ENCODE results near the gene TBC1D10A. TPM values are rescaled to one million over a fixed set of nuclear protein-coding genes. Genes with fewer than 3 reads are reported as not detected.
A peak's percentile ranks its signal among the peaks of the same experiment; 100 is the strongest.

TBC1D10A gene
- total and polyA plus RNA-seq, 5 experiments from 2014 or later = 56.7 to 83.4 (median 66.7) TPM

GRCh38 chr22:30280505-30280904, 46.2 kb downstream of the TBC1D10A start:
- Mint-ChIP-seq H3K27me3 (peaks cover 0 to 2% (median 0%) of the 10 kb centered on the region in 5 donors), H3K9me3 (no peaks in the 10 kb centered on the region), H3K4me3 (no peak overlapping the region), H3K4me1 (peaks cover 18 to 47% (median 45%) of the 10 kb centered on the region in 4 donors), H3K36me3 (peaks cover 0 to 11% (median 3%) of the 10 kb centered on the region in 3 donors), H3K27ac (peak overlapping the region in 1 of 10 donors; percentile 60)
- POLR2A ChIA-PET = interaction anchor here (0.9 kb wide), 1 partner anchor 16 kb away, joined by 4 read pairs; no protein-coding TSS in a partner anchor
- no peak for ATAC-seq
- DNase-seq = no peak

- H3K4me1 Mint-ChIP-seq = peaks cover 21 to 51% (median 49%) of the 10 kb centered on the region in 4 donors
- H3K4me3 Mint-ChIP-seq = no peak overlapping the region
Measured at GRCh38 chr22:30279932-30280331, 46.8 kb downstream of the TBC1D10A start.

GRCh38 chr22:30279046-30279788, 47.5 kb downstream of the TBC1D10A start:
- ATAC-seq (no peak), DNase-seq (no peak)
- H3K36me3 Mint-ChIP-seq = peaks cover 0 to 1% (median 0%) of the 10 kb centered on the region in 3 donors
- H3K9me3 Mint-ChIP-seq = no peaks in the 10 kb centered on the region
- H3K27me3 Mint-ChIP-seq = peaks cover 0 to 2% (median 0%) of the 10 kb centered on the region in 5 donors
- POLR2A ChIA-PET = no interaction called here
- H3K27ac Mint-ChIP-seq = peak overlapping the region in 3 of 10 donors; percentile 10 to 53 (median 27)
- H3K4me3 Mint-ChIP-seq = peak overlapping the region in 1 of 10 donors; percentile 36
- H3K4me1 Mint-ChIP-seq = peaks cover 24 to 57% (median 51%) of the 10 kb centered on the region in 4 donors

More at GRCh38 chr22:30279932-30280331, 46.8 kb downstream of the TBC1D10A start:
- Mint-ChIP-seq H3K9me3 (no peaks in the 10 kb centered on the region), H3K27ac (no peak overlapping the region), H3K27me3 (peaks cover 0 to 2% (median 0%) of the 10 kb centered on the region in 5 donors), H3K36me3 (peaks cover 0 to 7% (median 3%) of the 10 kb centered on the region in 3 donors)
- ATAC-seq = no peak
- POLR2A ChIA-PET = interaction anchor here (0.6 to 0.9 kb wide), 2 partner anchors 10 to 15 kb away, joined by 3 to 4 read pairs; no protein-coding TSS in a partner anchor
- no peak for DNase-seq

GRCh38 chr22:30277547-30278344, 49.0 kb downstream of the TBC1D10A start:
- ATAC-seq (no peak), DNase-seq (no peak)
- peaks cover 0 to 2% (median 0%) of the 10 kb centered on the region in 3 donors for H3K36me3 Mint-ChIP-seq
- H3K27ac Mint-ChIP-seq = peak overlapping the region in 3 of 10 donors; percentile 34 to 81 (median 80)
- POLR2A ChIA-PET = interaction anchor here (0.7 to 1.0 kb wide), 3 partner anchors 11 to 66 kb away, joined by 3 to 5 read pairs (median 3); partner anchors contain the start of gene CASTOR1
- H3K27me3 Mint-ChIP-seq = peaks cover 0 to 2% (median 0%) of the 10 kb centered on the region in 5 donors
- H3K9me3 Mint-ChIP-seq = no peaks in the 10 kb centered on the region
- H3K4me3 Mint-ChIP-seq = no peak overlapping the region
- H3K4me1 Mint-ChIP-seq = peaks cover 26 to 63% (median 58%) of the 10 kb centered on the region in 4 donors

- POLR2A ChIA-PET = interaction anchor here (0.9 to 1.1 kb wide), 3 partner anchors 9 to 121 kb away, joined by 3 read pairs; partner anchors contain the start of gene SEC14L2
- Mint-ChIP-seq H3K4me3 (peak overlapping the region; percentile 57 to 84 (median 68)), H3K4me1 (peaks cover 30 to 64% (median 62%) of the 10 kb centered on the region in 4 donors), H3K27ac (peak overlapping the region; percentile 7 to 90 (median 82)), H3K9me3 (no peaks in the 10 kb centered on the region), H3K27me3 (peaks cover 0 to 2% (median 0%) of the 10 kb centered on the region in 5 donors), H3K36me3 (peaks cover 0 to 2% (median 0%) of the 10 kb centered on the region in 3 donors)
- no peak for DNase-seq
- ATAC-seq = peak; percentile 46 to 50
Measured at GRCh38 chr22:30276039-30276438, 50.7 kb downstream of the TBC1D10A start.

GRCh38 chr22:30275625-30276024, 51.1 kb downstream of the TBC1D10A start:
- DNase-seq (peak in 1 of 10 donors; percentile 27), ATAC-seq (peak; percentile 75 to 85)
- Mint-ChIP-seq H3K27me3 (peaks cover 0 to 2% (median 0%) of the 10 kb centered on the region in 5 donors), H3K27ac (peak overlapping the region in 9 of 10 donors; percentile 52 to 90 (median 85)), H3K4me3 (peak overlapping the region; percentile 57 to 84 (median 68)), H3K9me3 (no peaks in the 10 kb centered on the region), H3K4me1 (peaks cover 31 to 64% (median 63%) of the 10 kb centered on the region in 4 donors), H3K36me3 (peaks cover 0 to 3% (median 0%) of the 10 kb centered on the region in 3 donors)
- POLR2A ChIA-PET = interaction anchor here (0.5 to 1.1 kb wide), 4 partner anchors 8 to 650 kb away, joined by 3 read pairs; partner anchors contain the start of genes CASTOR1 and SEC14L2

GRCh38 chr22:30274437-30274812, 52.3 kb downstream of the TBC1D10A start:
- Mint-ChIP-seq H3K27me3 (peaks cover 0 to 2% (median 0%) of the 10 kb centered on the region in 5 donors), H3K36me3 (peaks cover 0 to 9% (median 0%) of the 10 kb centered on the region in 3 donors), H3K27ac (peak overlapping the region in 9 of 10 donors; percentile 19 to 91 (median 64)), H3K4me1 (peaks cover 29 to 65% (median 59%) of the 10 kb centered on the region in 4 donors), H3K4me3 (no peak overlapping the region), H3K9me3 (no peaks in the 10 kb centered on the region)
- POLR2A ChIA-PET = interaction anchor here (0.6 to 1.1 kb wide), 2 partner anchors 15 to 19 kb away, joined by 3 read pairs; partner anchors contain the start of gene CASTOR1
- DNase-seq = no peak
- ATAC-seq = no peak

GRCh38 chr22:30273711-30274436, 52.9 kb downstream of the TBC1D10A start:
- H3K4me1 Mint-ChIP-seq = peaks cover 28 to 63% (median 57%) of the 10 kb centered on the region in 4 donors

GRCh38 chr22:30272781-30273601, 53.8 kb downstream of the TBC1D10A start:
- no peak overlapping the region for H3K4me3 Mint-ChIP-seq
- DNase-seq (no peak), ATAC-seq (no peak)
- peak overlapping the region; percentile 53 to 88 (median 71) for H3K27ac Mint-ChIP-seq
- peaks cover 31 to 65% (median 59%) of the 10 kb centered on the region in 4 donors for H3K4me1 Mint-ChIP-seq
- POLR2A ChIA-PET = interaction anchor here (0.9 kb wide), 1 partner anchor 23 kb away, joined by 3 read pairs; no protein-coding TSS in a partner anchor
- no peaks in the 10 kb centered on the region for H3K9me3 Mint-ChIP-seq
- peaks cover 0 to 12% (median 0%) of the 10 kb centered on the region in 3 donors for H3K36me3 Mint-ChIP-seq
- H3K27me3 Mint-ChIP-seq = peaks cover 0 to 2% (median 0%) of the 10 kb centered on the region in 5 donors

More at GRCh38 chr22:30273711-30274436, 52.9 kb downstream of the TBC1D10A start:
- POLR2A ChIA-PET = interaction anchor here (0.6 kb wide), 1 partner anchor 18 kb away, joined by 3 read pairs; no protein-coding TSS in a partner anchor
- H3K9me3 Mint-ChIP-seq = no peaks in the 10 kb centered on the region
- H3K27ac Mint-ChIP-seq = peak overlapping the region; percentile 20 to 91 (median 80)
- peaks cover 0 to 2% (median 0%) of the 10 kb centered on the region in 5 donors for H3K27me3 Mint-ChIP-seq
- DNase-seq (no peak), ATAC-seq (no peak)
- H3K4me3 Mint-ChIP-seq = peak overlapping the region in 2 of 10 donors; percentile 23 to 59
- peaks cover 0 to 10% (median 0%) of the 10 kb centered on the region in 3 donors for H3K36me3 Mint-ChIP-seq

GRCh38 chr22:30270832-30271231, 55.9 kb downstream of the TBC1D10A start:
- H3K9me3 Mint-ChIP-seq = no peaks in the 10 kb centered on the region
- no peak for ATAC-seq

More at GRCh38 chr22:30270832-30271231, 55.9 kb downstream of the TBC1D10A start:
- H3K27ac Mint-ChIP-seq = peak overlapping the region in 7 of 10 donors; percentile 1 to 94 (median 72)
- H3K27me3 Mint-ChIP-seq = no peaks in the 10 kb centered on the region
- POLR2A ChIA-PET = interaction anchor here (0.7 kb wide), 1 partner anchor 229 kb away, joined by 3 read pairs; no protein-coding TSS in a partner anchor
- DNase-seq = no peak
- H3K4me1 Mint-ChIP-seq = peaks cover 30 to 65% (median 61%) of the 10 kb centered on the region in 4 donors
- peak overlapping the region in 1 of 10 donors; percentile 30 for H3K4me3 Mint-ChIP-seq
- peaks cover 0 to 12% (median 0%) of the 10 kb centered on the region in 3 donors for H3K36me3 Mint-ChIP-seq
